Stimulated activated CD4-positive, alpha-beta T cell treated with anti-CD3 and anti-CD28 coated beads, Interleukin-2, amount 100 ng/mL, for 24 hours (primary cell): ENCODE results near the gene PABPC1L.

Source experiments
- DNase-seq, 2 donors: peaks; one replicate each; pipeline ENCODE4 v3.0.0-alpha.2; 2020

Gene PABPC1L

GRCh38 chr20:44946271-44946852 lies 36.5 kb downstream of the PABPC1L start:
- DNase-seq: no peak

DNA sequence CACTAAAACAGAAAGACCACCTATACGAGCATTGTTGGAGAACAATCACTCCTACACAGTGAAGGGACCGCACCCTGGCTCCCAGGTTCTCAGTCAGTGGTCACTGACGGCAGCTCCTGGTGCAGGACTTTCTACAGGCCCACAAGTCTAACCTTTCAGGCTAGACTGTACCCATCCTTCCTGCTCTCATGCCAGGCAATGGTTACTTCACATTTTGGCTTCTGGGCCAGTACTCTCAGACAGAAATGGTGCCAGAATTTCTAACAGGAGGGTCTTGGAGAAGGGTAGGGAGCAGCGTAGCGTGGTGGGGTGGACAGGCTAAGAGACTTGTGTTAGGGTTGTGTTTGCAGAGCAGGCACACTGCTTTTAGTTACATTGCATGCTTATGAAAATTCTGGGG lies 38.2 kb downstream of the PABPC1L start:
- DNase-seq: no peak

DNA sequence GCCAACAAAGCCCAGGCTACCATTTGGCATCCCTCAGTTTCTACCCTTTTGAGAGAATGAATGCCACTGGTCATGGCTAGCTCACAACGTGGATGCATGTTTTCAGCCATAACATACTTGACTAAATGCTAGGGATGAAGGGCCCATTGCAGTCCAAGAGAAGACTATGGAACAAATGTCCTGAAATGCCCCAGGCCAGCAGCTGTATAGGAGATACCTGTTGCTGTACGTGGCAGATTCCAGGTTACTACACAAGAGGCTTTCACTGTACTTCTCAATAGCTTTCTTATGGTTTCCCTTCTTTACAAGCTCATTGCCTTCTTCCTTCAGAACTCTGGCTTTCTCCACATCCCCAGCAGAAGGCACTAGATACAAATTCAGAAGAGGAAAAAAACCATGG lies 38.7 kb downstream of the PABPC1L start:
- no peak for DNase-seq

- DNase-seq: no peak
Observed at GRCh38 chr20:44950368-44950767, 40.5 kb downstream of the PABPC1L start.

DNA sequence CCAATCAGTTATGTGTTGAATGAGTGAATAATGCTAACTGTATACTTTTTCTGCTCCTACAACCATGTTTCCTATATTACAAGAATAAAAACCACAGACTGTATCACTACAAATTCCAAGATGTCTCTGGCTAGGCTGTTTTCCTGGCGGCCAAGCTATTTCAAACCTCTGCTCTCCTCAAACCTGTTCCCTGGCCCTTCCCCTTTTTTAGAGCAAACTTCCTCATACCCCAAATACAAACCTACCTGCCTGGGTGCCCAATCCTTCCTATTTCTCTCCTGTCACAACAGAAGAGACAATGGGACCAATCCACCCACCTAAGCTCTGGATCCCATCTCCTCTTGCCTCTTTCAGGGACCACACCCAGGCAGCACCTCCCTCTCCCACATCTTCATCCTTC lies 42.9 kb downstream of the PABPC1L start:
- no peak for DNase-seq

DNA sequence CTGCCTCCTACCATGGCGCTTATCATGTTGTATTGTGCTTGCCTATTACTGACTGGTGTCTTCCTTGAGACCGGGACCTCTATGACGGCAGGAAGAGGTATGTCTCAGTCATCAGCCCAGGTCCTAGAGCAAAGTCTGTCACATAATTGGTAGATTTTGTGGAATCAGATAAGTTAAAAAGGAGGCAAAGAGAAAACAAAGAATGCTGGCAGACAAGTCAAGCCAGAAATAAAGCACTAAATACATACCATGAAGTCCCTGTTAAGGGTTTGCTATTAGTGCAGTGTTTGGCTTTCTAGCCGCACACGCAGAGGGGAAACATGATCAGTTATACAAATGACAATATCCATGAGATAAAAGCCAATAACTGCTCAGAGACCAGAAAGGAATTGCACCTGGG lies 44.4 kb downstream of the PABPC1L start:
- DNase-seq: no peak

- DNase-seq: no peak
Observed at GRCh38 chr20:44955270-44955669, 45.4 kb downstream of the PABPC1L start.

GRCh38 chr20:44956410-44956809 lies 46.5 kb downstream of the PABPC1L start:
- DNase-seq: no peak

GRCh38 chr20:44958276-44958675 lies 48.4 kb downstream of the PABPC1L start:
- no peak for DNase-seq

- DNase-seq: peak in 1 of 2 donors; percentile 28
Observed at GRCh38 chr20:44959082-44959637, 49.3 kb downstream of the PABPC1L start.

- DNase-seq: peak; percentile 65 to 84
Observed at GRCh38 chr20:44959638-44960102, 49.8 kb downstream of the PABPC1L start.

- DNase-seq: peak; percentile 97 to 99
Observed at GRCh38 chr20:44960103-44960852, 50.4 kb downstream of the PABPC1L start, which contains the start of gene TOMM34. Gene TOMM34 (minus strand): TSS chr20:44960397. CDS start chr20:44960333, 64 bp downstream.

- DNase-seq: no peak
Observed at GRCh38 chr20:44961011-44961869, 51.4 kb downstream of the PABPC1L start.

DNA sequence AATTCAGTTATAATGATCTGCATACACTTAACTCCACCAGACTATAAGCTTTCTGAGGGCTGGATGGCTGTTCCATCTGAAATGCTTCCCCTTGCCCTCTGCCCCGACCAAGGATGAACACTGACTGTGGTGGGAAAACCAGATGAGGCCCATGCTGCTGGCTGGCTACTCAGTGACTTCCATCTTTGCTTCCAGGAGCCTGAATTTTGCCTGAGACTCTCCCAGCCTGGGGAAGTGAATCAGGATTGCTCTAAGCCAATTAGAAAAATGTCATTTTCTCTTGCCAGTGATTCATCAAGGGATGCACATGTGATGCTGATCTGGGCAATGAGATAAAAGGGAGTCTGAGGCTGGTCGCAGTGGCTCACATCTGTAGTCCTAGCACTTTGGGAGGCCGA lies 52.0 kb downstream of the PABPC1L start:
- no peak for DNase-seq

DNA sequence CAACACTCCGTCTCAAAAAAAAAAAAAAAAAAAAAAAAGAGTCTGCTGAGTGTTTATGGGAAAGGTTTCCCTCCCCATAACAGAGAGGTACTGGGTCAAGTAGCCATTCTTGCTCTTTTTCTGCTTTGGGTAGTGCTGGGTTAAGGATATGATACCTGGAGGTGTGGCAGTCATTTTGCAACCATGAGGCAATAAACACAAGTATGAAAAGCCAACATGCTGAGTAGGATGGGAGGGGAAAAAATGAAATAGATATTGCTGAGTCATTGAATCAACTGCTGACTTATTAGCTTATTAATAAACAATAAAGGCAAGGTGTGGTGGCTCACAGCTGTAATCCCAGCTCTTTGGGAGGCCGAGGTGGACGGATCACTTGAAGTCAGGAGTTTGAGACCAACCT lies 52.6 kb downstream of the PABPC1L start:
- no peak for DNase-seq

GRCh38 chr20:44963325-44964215 lies 53.7 kb downstream of the PABPC1L start:
- no peak for DNase-seq

DNA sequence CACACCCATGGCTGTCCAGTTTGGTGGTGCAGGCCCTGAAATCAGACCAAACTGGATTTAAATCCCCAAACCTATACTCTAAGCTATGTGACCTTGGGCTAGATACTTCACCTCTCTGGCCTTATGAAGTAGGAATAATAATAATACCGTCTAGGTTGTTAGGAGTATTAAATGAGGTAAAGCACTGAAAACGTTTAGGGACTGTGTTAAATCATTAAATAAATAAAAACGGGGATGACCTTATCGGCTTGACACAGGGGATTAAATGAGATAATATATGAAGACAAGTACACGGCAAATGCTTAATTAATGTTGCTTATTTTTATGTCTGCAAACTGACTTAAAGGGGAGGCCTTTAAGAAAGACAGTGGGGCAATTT lies 55.8 kb downstream of the PABPC1L start:
- no peak for DNase-seq

GRCh38 chr20:44966030-44966961 lies 56.4 kb downstream of the PABPC1L start, which contains the start of gene STK4:
Gene STK4 (plus strand): TSS chr20:44966512. CDS start chr20:44966569, 57 bp downstream.
- DNase-seq: peak; percentile 95 to 96

- DNase-seq: peak in 1 of 2 donors; percentile 40
Observed at GRCh38 chr20:44967207-44967807, 57.4 kb downstream of the PABPC1L start.

DNA sequence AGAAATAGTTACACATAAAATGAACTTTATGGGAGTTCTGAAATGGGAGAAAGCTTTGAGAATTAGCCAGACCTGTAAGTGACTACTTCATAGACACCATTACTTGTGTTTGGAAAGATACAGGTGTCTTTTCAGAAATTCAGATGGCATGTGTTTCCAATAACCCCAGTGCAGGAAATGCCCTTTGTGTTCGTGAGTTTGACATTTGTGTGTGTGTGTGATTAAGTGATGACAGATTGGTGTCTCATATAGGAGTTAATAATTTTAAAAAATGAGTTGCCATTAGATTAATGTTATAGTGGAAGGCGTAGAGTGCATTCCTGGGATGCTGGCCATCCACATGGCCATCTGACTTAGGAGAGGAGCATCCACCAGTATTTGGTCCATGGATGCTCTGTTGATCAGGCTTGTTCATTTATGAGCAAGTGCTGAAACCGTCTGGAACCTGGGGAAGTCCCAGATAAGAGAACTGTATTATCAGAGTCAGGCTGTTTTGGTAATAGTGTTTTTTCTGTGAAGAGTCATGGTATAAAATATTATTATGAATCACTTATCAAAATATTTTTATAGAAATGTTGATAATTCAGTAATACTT lies 59.5 kb downstream of the PABPC1L start:
- peak in 1 of 2 donors; percentile 41 for DNase-seq
